ENCODE data around the gene TENM3.

Gene TENM3

DNA sequence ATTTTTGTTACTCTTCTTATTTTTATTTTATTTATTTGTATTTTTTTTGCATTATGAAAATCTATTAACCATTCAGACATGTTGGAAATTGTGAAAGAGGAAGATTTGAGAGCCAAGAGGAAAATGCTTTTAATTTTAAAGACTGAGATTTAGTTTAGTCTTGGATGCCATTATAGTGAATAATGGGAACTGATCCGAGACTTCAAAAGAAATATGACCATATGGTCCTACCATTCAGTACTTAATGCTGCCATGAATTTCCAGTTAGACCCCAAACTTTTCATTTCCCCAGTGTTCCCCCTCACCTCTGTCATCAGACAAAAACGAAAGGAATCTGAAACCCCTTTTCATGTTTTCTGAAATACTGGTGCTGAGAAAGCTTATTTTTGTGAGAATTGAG lies 95.5 kb downstream of the TENM3 start:
- Histone ChIP-seq H3K27ac (ENCODE audit: low read depth, low read length) (no peak overlapping the region), H3K4me2 (ENCODE audit: low read depth, low read length, poor library complexity, severe bottlenecking) (no peak overlapping the region), H3K36me3 (ENCODE audit: low read length) (no peaks in the 10 kb centered on the region)

DNA sequence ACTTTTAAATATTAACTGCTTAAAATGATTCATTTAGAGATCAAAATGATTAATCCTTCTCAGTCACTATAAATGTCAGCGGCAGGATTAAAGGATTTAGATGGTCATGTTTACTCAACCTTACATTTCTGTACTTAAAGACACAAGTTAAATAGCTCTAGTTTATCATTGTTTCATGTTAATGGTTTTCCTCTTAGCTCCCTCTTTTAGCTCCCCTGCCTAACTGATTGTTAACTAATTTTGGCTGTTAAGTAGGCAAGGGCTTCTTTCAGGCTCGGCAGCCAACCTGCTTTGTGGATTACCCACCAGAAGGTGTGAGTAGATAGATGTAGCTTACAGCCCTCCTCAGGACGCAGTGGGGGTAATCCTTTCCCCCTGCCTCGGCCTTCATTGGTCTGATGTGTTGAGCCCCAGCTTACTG lies 96.0 kb downstream of the TENM3 start:
- Histone ChIP-seq H3K36me3 (ENCODE audit: low read length) (no peaks in the 10 kb centered on the region), H3K4me3 (ENCODE audit: insufficient read depth, low read length, poor library complexity, severe bottlenecking) (no peak overlapping the region), H4K20me1 (ENCODE audit: low read depth, low read length) (no peaks in the 10 kb centered on the region), H3K27me3 (ENCODE audit: low read length) (no peaks in the 10 kb centered on the region), H3K9ac (ENCODE audit: low read length) (no peak overlapping the region), H3K79me2 (ENCODE audit: insufficient read depth, low read length) (no peaks in the 10 kb centered on the region), H3K9me2 (replicated peaks; ENCODE audit: insufficient read depth, low read length) (0 out of 2 replicates have a peak, but pooled peaks cover 3% of the 10 kb centered on the region), H2AFZ (ENCODE audit: low read depth, low read length, severe bottlenecking) (no peak overlapping the region), H3K9me3 (ENCODE audit: insufficient read depth, low read length) (no peaks in the 10 kb centered on the region), H3K27ac (ENCODE audit: low read depth, low read length) (no peak overlapping the region), H3F3A (ENCODE audit: insufficient read depth) (no peaks in the 10 kb centered on the region), H3K4me2 (ENCODE audit: low read depth, low read length, poor library complexity, severe bottlenecking) (no peak overlapping the region)
- TF ChIP-seq, protein P1, sequence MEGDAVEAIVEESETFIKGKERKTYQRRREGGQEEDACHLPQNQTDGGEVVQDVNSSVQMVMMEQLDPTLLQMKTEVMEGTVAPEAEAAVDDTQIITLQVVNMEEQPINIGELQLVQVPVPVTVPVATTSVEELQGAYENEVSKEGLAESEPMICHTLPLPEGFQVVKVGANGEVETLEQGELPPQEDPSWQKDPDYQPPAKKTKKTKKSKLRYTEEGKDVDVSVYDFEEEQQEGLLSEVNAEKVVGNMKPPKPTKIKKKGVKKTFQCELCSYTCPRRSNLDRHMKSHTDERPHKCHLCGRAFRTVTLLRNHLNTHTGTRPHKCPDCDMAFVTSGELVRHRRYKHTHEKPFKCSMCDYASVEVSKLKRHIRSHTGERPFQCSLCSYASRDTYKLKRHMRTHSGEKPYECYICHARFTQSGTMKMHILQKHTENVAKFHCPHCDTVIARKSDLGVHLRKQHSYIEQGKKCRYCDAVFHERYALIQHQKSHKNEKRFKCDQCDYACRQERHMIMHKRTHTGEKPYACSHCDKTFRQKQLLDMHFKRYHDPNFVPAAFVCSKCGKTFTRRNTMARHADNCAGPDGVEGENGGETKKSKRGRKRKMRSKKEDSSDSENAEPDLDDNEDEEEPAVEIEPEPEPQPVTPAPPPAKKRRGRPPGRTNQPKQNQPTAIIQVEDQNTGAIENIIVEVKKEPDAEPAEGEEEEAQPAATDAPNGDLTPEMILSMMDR (IDR thresholded peaks at IDR 0.05; ENCODE audit: insufficient read depth, low read length, poor library complexity, severe bottlenecking), result no peak
- no peak for TF ChIP-seq EZH2phosphoT487 (conservative IDR thresholded peaks at IDR 0.05; ENCODE audit: low read length)

More for the DNA sequence above, 95.5 kb downstream of the TENM3 start:
- no peaks in the 10 kb centered on the region for H4K20me1 ChIP-seq (ENCODE audit: low read depth, low read length)
- TF ChIP-seq, protein P1 (IDR thresholded peaks at IDR 0.05; ENCODE audit: insufficient read depth, low read length, poor library complexity, severe bottlenecking), result no peak
- no peak for TF ChIP-seq EZH2phosphoT487 (conservative IDR thresholded peaks at IDR 0.05; ENCODE audit: low read length)
- no peak overlapping the region for H2AFZ ChIP-seq (ENCODE audit: low read depth, low read length, severe bottlenecking)
- 0 out of 2 replicates have a peak, but pooled peaks cover 3% of the 10 kb centered on the region for H3K9me2 ChIP-seq (replicated peaks; ENCODE audit: insufficient read depth, low read length)
- no peaks in the 10 kb centered on the region for H3F3A ChIP-seq (ENCODE audit: insufficient read depth)
- no peaks in the 10 kb centered on the region for H3K79me2 ChIP-seq (ENCODE audit: insufficient read depth, low read length)
- H3K9ac ChIP-seq (ENCODE audit: low read length), result no peak overlapping the region
- no peaks in the 10 kb centered on the region for H3K27me3 ChIP-seq (ENCODE audit: low read length)
- H3K4me3 ChIP-seq (ENCODE audit: insufficient read depth, low read length, poor library complexity, severe bottlenecking), result no peak overlapping the region
- H3K9me3 ChIP-seq (ENCODE audit: insufficient read depth, low read length), result no peaks in the 10 kb centered on the region

- no peaks in the 10 kb centered on the region for H3F3A ChIP-seq (ENCODE audit: insufficient read depth)
- H4K20me1 ChIP-seq (ENCODE audit: low read depth, low read length), result no peaks in the 10 kb centered on the region
- H3K9me3 ChIP-seq (ENCODE audit: insufficient read depth, low read length), result no peaks in the 10 kb centered on the region
- H3K9me2 ChIP-seq (replicated peaks; ENCODE audit: insufficient read depth, low read length), result no peaks in the 10 kb centered on the region
- TF ChIP-seq, protein P1 (IDR thresholded peaks at IDR 0.05; ENCODE audit: insufficient read depth, low read length, poor library complexity, severe bottlenecking), result no peak
- no peak for TF ChIP-seq EZH2phosphoT487 (conservative IDR thresholded peaks at IDR 0.05; ENCODE audit: low read length)
- H3K36me3 ChIP-seq (ENCODE audit: low read length), result no peaks in the 10 kb centered on the region
- no peak overlapping the region for H2AFZ ChIP-seq (ENCODE audit: low read depth, low read length, severe bottlenecking)
- H3K79me2 ChIP-seq (ENCODE audit: insufficient read depth, low read length), result no peaks in the 10 kb centered on the region
- H3K27ac ChIP-seq (ENCODE audit: low read depth, low read length), result no peak overlapping the region
- H3K4me3 ChIP-seq (ENCODE audit: insufficient read depth, low read length, poor library complexity, severe bottlenecking), result no peak overlapping the region
- H3K27me3 ChIP-seq (ENCODE audit: low read length), result no peaks in the 10 kb centered on the region
- H3K9ac ChIP-seq (ENCODE audit: low read length), result no peak overlapping the region
- no peak overlapping the region for H3K4me2 ChIP-seq (ENCODE audit: low read depth, low read length, poor library complexity, severe bottlenecking)
These were observed 100.3 kb downstream of the TENM3 start for GRCh38 chr4:182343453-182343852.
